HepG2 (cell line): Measurements from ENCODE around the gene CYTH1. TPM values are rescaled to one million over a fixed set of nuclear protein-coding genes. Genes with fewer than 3 reads are reported as not detected.

ENCODE experiments used
- AGO2 ChIP-seq: fragments of 200-400 bp; formaldehyde crosslinking; optimal IDR thresholded peaks from 2 replicates; pipeline ENCODE3; 2017; ENCODE audit warnings: mild to moderate bottlenecking, low read depth, low read length, moderate library complexity
- AKAP8 ChIP-seq: sonication (generic); formaldehyde crosslinking; IDR thresholded peaks from 2 replicates; pipeline ENCODE4 v1.5.1; 2020; ENCODE audit warnings: mild to moderate bottlenecking, missing genetic modification reagents
- ATM ChIP-seq: fragments of 450-650 bp; IDR thresholded peaks from 2 replicates; pipeline ENCODE4 v1.7.1; 2017; ENCODE audit warnings: mild to moderate bottlenecking, borderline replicate concordance
- FOSL2 ChIP-seq: sonication (generic); formaldehyde crosslinking; IDR thresholded peaks from 2 replicates; pipeline ENCODE4 v1.4.0; 2020; ENCODE audit warnings: missing genetic modification reagents
- MEIS1 ChIP-seq: sonication (generic); formaldehyde crosslinking; IDR thresholded peaks from 2 replicates; pipeline ENCODE4 v1.9.0; 2021; ENCODE audit warnings: mild to moderate bottlenecking, missing genetic modification reagents, moderate library complexity, borderline replicate concordance
- MLX ChIP-seq: IDR thresholded peaks from 2 replicates; pipeline ENCODE4 v1.6.1; 2016
- MTA1 ChIP-seq: sonication (generic); formaldehyde crosslinking; IDR thresholded peaks from 2 replicates; pipeline ENCODE4 v1.4.0; 2020; ENCODE audit warnings: missing genetic modification reagents, mild to moderate bottlenecking, borderline replicate concordance
- NFKB2 ChIP-seq: sonication (generic); formaldehyde crosslinking; IDR thresholded peaks from 2 replicates; pipeline ENCODE4 v1.4.0; 2020; ENCODE audit warnings: missing genetic modification reagents, borderline replicate concordance
- NFKBIZ ChIP-seq: IDR thresholded peaks from 2 replicates; pipeline ENCODE4 v1.6.1; 2018; ENCODE audit warnings: missing genetic modification reagents, missing compliant biosample characterization
- POLR2AphosphoS2 ChIP-seq: IDR thresholded peaks from 2 replicates; pipeline ENCODE4 v1.6.1; 2011; ENCODE audit warnings: low read depth, low read length, improper control_type of control experiment
- SSRP1 ChIP-seq: IDR thresholded peaks from 2 replicates; pipeline ENCODE4 v1.6.1; 2016; ENCODE audit warnings: control low read depth
- TFDP1 ChIP-seq: IDR thresholded peaks from 2 replicates; pipeline ENCODE4 v1.6.1; 2016; ENCODE audit warnings: missing compliant biosample characterization, missing genetic modification reagents, borderline replicate concordance
- ZKSCAN8 ChIP-seq: IDR thresholded peaks from 2 replicates; pipeline ENCODE4 v1.6.1; 2016; ENCODE audit warnings: borderline replicate concordance, missing genetic modification reagents, missing compliant biosample characterization
- ZNF207 ChIP-seq: fragments of 450-650 bp; IDR thresholded peaks from 2 replicates; pipeline ENCODE4 v1.6.1; 2016; ENCODE audit warnings: antibody characterized with exemption, borderline replicate concordance
- ZNF737 ChIP-seq: sonication (generic); formaldehyde crosslinking; IDR thresholded peaks from 2 replicates; pipeline ENCODE4 v1.5.0; 2020; ENCODE audit warnings: missing genetic modification reagents, mild to moderate bottlenecking, borderline replicate concordance
- ZNF773 ChIP-seq: sonication (generic); formaldehyde crosslinking; IDR thresholded peaks from 2 replicates; pipeline ENCODE4 v1.4.0; 2020; ENCODE audit warnings: missing genetic modification reagents, borderline replicate concordance
- ZNF790 ChIP-seq: sonication (generic); formaldehyde crosslinking; IDR thresholded peaks from 2 replicates; pipeline ENCODE4 v1.8.0; 2022; ENCODE audit warnings: missing genetic modification reagents, mild to moderate bottlenecking, borderline replicate concordance
- ZNF792 ChIP-seq: IDR thresholded peaks from 2 replicates; pipeline ENCODE4 v1.6.1; 2016
- polyA plus RNA-seq, 8 experiments: library from polyadenylated mRNA; depleted of rRNA in 3 of 8; stranded (reverse) in 7 of 8; unstranded in 1 of 8; fragments of >200 nt; fragmentation: Illumina TruSeq in 4 of 8; extraction: Trizol in 4 of 8; gene quantifications; 2 replicates each; pipeline versions ENCODE4 v1.2.1 to v1.2.3, GENCODE V29; 2011 to 2016; ENCODE audit warnings: low read depth in 4 of 8, missing spikeins in 1 of 8, mixed read lengths in 1 of 8; ENCODE audit not compliant: insufficient read depth in 1 of 8
- total RNA-seq, 5 experiments: library from RNA; depleted of rRNA; stranded (reverse); fragments of >200 nt; fragmentation: Illumina TruSeq; extraction: Trizol; gene quantifications; 2 replicates each; pipeline ENCODE4 v1.2.3, GENCODE V29; 2016; ENCODE audit warnings: low read depth in 1 of 5
- TF ChIP-seq, protein P1 (sequence below): IDR thresholded peaks from 2 replicates; pipeline ENCODE4 v1.6.1; 2016; ENCODE audit warnings: low read depth, control low read depth
- TF ChIP-seq, protein P2 (sequence below), 2 experiments: IDR thresholded peaks; 2 replicates each; pipeline ENCODE4 v1.6.1; 2011 to 2012; ENCODE audit warnings: low read length in 2 of 2, borderline replicate concordance in 1 of 2, low read depth in 1 of 2, mild to moderate bottlenecking in 1 of 2, moderate library complexity in 1 of 2
- TF ChIP-seq, protein P3 (sequence below), 2 experiments: sonication (generic) in 1 of 2; formaldehyde crosslinking in 1 of 2; IDR thresholded peaks; 2 replicates each; pipeline versions ENCODE4 v1.4.0 to v1.6.1; 2018 to 2020; ENCODE audit warnings: missing genetic modification reagents in 2 of 2, borderline replicate concordance in 1 of 2, low read depth in 1 of 2, mild to moderate bottlenecking in 1 of 2, missing biosample characterization in 1 of 2

Gene CYTH1
- total and polyA plus RNA-seq, 2 of the 13 experiments (the other 11 are each of a cell fraction or from before 2014, with no cell fraction given) = 20.1 to 48.9 TPM

DNA sequence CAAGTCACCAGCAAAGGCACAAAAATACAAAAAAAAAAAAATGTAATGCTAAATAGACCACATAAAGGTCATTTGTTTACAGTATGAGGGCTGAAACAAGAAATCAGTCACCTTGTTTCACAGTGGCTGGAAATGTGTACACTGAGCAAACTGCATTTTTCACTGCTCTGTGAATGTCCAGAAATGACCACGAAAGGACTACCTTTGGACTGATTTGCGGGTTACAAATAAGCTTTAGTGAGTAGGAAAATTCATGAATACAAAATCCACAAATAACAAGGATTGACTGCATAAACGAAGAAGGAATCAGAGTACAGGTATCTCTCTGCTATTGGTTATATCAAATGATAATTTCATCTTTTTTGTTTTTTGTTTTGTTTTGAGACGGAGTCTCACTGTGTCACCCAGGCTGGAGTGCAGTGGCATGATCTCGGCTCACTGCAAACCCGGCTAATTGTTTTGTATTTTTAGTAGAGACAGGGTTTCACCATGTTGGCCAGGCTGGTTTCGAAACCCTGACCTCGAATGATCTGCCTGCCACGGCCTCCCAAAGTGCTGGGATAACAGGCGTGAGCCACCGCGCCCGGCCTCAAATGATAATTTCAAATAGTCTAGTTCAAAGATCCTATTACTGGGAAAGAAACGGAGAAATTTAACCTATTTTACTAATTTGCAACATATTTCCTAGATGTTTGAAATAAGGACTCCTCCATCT, 30.5 kb downstream of the CYTH1 start (continued):
- TF ChIP-seq TFDP1 (CRISPR knock-in tag) = no peak
- TF ChIP-seq, protein P1, sequence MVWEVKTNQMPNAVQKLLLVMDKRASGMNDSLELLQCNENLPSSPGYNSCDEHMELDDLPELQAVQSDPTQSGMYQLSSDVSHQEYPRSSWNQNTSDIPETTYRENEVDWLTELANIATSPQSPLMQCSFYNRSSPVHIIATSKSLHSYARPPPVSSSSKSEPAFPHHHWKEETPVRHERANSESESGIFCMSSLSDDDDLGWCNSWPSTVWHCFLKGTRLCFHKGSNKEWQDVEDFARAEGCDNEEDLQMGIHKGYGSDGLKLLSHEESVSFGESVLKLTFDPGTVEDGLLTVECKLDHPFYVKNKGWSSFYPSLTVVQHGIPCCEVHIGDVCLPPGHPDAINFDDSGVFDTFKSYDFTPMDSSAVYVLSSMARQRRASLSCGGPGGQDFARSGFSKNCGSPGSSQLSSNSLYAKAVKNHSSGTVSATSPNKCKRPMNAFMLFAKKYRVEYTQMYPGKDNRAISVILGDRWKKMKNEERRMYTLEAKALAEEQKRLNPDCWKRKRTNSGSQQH (CRISPR knock-in tag) = no peak
- TF ChIP-seq ZNF737 = no peak
- no peak for TF ChIP-seq POLR2AphosphoS2
- TF ChIP-seq MEIS1 = no peak
- no peak for TF ChIP-seq MLX (CRISPR knock-in tag)
- TF ChIP-seq MTA1 (CRISPR knock-in tag) = no peak
- TF ChIP-seq NFKBIZ (CRISPR knock-in tag) = no peak
- TF ChIP-seq, protein P2, sequence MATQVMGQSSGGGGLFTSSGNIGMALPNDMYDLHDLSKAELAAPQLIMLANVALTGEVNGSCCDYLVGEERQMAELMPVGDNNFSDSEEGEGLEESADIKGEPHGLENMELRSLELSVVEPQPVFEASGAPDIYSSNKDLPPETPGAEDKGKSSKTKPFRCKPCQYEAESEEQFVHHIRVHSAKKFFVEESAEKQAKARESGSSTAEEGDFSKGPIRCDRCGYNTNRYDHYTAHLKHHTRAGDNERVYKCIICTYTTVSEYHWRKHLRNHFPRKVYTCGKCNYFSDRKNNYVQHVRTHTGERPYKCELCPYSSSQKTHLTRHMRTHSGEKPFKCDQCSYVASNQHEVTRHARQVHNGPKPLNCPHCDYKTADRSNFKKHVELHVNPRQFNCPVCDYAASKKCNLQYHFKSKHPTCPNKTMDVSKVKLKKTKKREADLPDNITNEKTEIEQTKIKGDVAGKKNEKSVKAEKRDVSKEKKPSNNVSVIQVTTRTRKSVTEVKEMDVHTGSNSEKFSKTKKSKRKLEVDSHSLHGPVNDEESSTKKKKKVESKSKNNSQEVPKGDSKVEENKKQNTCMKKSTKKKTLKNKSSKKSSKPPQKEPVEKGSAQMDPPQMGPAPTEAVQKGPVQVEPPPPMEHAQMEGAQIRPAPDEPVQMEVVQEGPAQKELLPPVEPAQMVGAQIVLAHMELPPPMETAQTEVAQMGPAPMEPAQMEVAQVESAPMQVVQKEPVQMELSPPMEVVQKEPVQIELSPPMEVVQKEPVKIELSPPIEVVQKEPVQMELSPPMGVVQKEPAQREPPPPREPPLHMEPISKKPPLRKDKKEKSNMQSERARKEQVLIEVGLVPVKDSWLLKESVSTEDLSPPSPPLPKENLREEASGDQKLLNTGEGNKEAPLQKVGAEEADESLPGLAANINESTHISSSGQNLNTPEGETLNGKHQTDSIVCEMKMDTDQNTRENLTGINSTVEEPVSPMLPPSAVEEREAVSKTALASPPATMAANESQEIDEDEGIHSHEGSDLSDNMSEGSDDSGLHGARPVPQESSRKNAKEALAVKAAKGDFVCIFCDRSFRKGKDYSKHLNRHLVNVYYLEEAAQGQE (IDR thresholded peaks at IDR 0.05; ENCODE audit: borderline replicate concordance in 1 of 2, low read depth in 1 of 2, low read length in 2 of 2) = no peak
- TF ChIP-seq AKAP8 (CRISPR knock-in tag) = no peak
- TF ChIP-seq ZNF790 (CRISPR knock-in tag) = no peak
- TF ChIP-seq ATM = no peak
- TF ChIP-seq ZKSCAN8 (CRISPR knock-in tag) = 0 out of 2 replicates have a peak, but pooled peaks have one; percentile 51
- no peak for TF ChIP-seq ZNF773 (CRISPR knock-in tag)
- TF ChIP-seq, protein P3, sequence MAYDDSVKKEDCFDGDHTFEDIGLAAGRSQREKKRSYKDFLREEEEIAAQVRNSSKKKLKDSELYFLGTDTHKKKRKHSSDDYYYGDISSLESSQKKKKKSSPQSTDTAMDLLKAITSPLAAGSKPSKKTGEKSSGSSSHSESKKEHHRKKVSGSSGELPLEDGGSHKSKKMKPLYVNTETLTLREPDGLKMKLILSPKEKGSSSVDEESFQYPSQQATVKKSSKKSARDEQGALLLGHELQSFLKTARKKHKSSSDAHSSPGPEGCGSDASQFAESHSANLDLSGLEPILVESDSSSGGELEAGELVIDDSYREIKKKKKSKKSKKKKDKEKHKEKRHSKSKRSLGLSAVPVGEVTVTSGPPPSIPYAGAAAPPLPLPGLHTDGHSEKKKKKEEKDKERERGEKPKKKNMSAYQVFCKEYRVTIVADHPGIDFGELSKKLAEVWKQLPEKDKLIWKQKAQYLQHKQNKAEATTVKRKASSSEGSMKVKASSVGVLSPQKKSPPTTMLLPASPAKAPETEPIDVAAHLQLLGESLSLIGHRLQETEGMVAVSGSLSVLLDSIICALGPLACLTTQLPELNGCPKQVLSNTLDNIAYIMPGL (CRISPR knock-in tag; IDR thresholded peaks at IDR 0.05; ENCODE audit: borderline replicate concordance in 1 of 2, low read depth in 1 of 2) = peak in 1 of 2 experiments; percentile 29; a peak in 2 of 4 replicates
- TF ChIP-seq FOSL2 (CRISPR knock-in tag) = peak; percentile 24; the same call in 1 of the 2 replicates
- TF ChIP-seq AGO2 = no peak
- peak; percentile 57; the same call in 1 of the 2 replicates for TF ChIP-seq NFKB2 (CRISPR knock-in tag)
- 0 out of 2 replicates have a peak, but pooled peaks have one; percentile 12 for TF ChIP-seq ZNF792 (CRISPR knock-in tag)
- no peak for TF ChIP-seq ZNF207
- TF ChIP-seq SSRP1 (CRISPR knock-in tag) = no peak
